HepG2 (cell line): ENCODE results near the gene GRID1.

ENCODE experiments used
- ARHGAP35 ChIP-seq: sonication (generic); formaldehyde crosslinking; IDR thresholded peaks from 2 replicates; pipeline ENCODE4 v1.9.0; 2022; ENCODE audit warnings: mild to moderate bottlenecking, inconsistent platforms, moderate library complexity, missing genetic modification reagents, borderline replicate concordance
- ARID2 ChIP-seq: sonication (generic); formaldehyde crosslinking; IDR thresholded peaks from 2 replicates; pipeline ENCODE4 v1.8.1; 2022; ENCODE audit warnings: mild to moderate bottlenecking, missing genetic modification reagents, borderline replicate concordance
- CTCF ChIP-seq: sonication (generic); formaldehyde crosslinking; IDR thresholded peaks from 2 replicates; pipeline ENCODE4 v1.5.0; 2020; ENCODE audit warnings: mild to moderate bottlenecking, missing genetic modification reagents, moderate library complexity
- EP300 ChIP-seq, 3 experiments: sonication (generic) in 1 of 3; formaldehyde crosslinking in 1 of 3; IDR thresholded peaks; 2 replicates each; pipeline versions ENCODE4 v1.5.1 to v1.6.1; 2011 to 2020; ENCODE audit warnings: low read depth in 2 of 3, low read length in 2 of 3, borderline replicate concordance in 1 of 3, improper control_type of control experiment in 1 of 3, mild to moderate bottlenecking in 1 of 3, missing genetic modification reagents in 1 of 3, moderate library complexity in 1 of 3
- EZH2 ChIP-seq: conservative IDR thresholded peaks from 2 replicates; pipeline ENCODE4 v1.6.1; 2012; ENCODE audit warnings: mild to moderate bottlenecking, low read depth, low read length, moderate library complexity
- HOXA7 ChIP-seq: sonication (generic); formaldehyde crosslinking; IDR thresholded peaks from 2 replicates; pipeline ENCODE4 v1.8.1; 2022; ENCODE audit warnings: mild to moderate bottlenecking, missing genetic modification reagents, moderate library complexity
- TCF7L2 ChIP-seq: IDR thresholded peaks from 2 replicates; pipeline ENCODE4 v1.6.1; 2011; ENCODE audit warnings: mild to moderate bottlenecking, low read depth, low read length, moderate library complexity
- ZNF572 ChIP-seq: sonication (generic); formaldehyde crosslinking; IDR thresholded peaks from 2 replicates; pipeline ENCODE4 v1.5.1; 2020; ENCODE audit warnings: mild to moderate bottlenecking, missing genetic modification reagents

- no peak for TF ChIP-seq HOXA7 (CRISPR knock-in tag)
- no peak for TF ChIP-seq EZH2
- no peak for TF ChIP-seq ARHGAP35 (CRISPR knock-in tag)
- TF ChIP-seq EP300 (IDR thresholded peaks at IDR 0.05; ENCODE audit: low read depth in 2 of 2, low read length in 2 of 2) = no peak
- TF ChIP-seq EP300 (CRISPR knock-in tag; IDR thresholded peaks at IDR 0.05; ENCODE audit: borderline replicate concordance) = no peak
- no peak for TF ChIP-seq TCF7L2
- no peak for TF ChIP-seq CTCF
- no peak for TF ChIP-seq ARID2 (CRISPR knock-in tag)
- no peak for TF ChIP-seq ZNF572
Measured at GRCh38 chr10:85720931-85721590, 645.5 kb downstream of the GRID1 start.
